Activated CD4-positive, alpha-beta T cell treated with anti-CD3 and anti-CD28 coated beads, Interleukin-2, amount 50 U/mL, for 1 hour (primary cell): ENCODE results near the gene ORAI3.

Experiments used
- DNase-seq: peaks from one replicate; pipeline ENCODE4 v3.0.0-alpha.2; 2020

ORAI3 gene

GRCh38 chr16:30949650-30950515 lies 1.0 kb downstream of the ORAI3 start:
- DNase-seq, result peak; percentile 25

DNA sequence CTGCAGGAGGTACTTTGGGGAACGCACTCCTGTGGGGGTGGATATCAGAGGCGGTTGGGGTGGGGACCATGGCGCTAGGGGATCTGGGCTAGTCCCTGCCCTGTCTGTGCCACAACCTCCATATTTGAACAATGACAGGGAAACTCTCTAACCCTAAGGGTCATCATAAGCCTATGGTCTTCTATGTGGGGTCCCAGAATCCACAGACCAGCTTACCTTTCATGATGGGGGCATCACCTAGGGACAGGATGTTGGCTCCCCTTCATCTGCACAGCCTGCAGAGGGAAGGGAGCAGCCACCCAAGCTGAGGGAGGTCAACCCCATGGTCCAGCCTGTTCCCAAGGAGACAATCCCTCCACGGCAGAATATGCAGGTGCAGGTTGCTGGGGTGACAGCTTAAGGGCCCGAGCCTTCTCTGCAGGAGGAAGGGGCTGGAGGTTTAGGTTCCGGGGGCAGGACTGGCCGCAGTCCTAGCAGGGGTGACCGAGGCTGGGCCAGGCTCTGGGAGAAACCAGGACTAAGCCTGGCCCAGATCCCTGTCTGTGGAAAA lies 1.7 kb downstream of the ORAI3 start:
- no peak for DNase-seq

GRCh38 chr16:30951193-30951592 lies 2.3 kb downstream of the ORAI3 start:
- DNase-seq, result no peak

DNA sequence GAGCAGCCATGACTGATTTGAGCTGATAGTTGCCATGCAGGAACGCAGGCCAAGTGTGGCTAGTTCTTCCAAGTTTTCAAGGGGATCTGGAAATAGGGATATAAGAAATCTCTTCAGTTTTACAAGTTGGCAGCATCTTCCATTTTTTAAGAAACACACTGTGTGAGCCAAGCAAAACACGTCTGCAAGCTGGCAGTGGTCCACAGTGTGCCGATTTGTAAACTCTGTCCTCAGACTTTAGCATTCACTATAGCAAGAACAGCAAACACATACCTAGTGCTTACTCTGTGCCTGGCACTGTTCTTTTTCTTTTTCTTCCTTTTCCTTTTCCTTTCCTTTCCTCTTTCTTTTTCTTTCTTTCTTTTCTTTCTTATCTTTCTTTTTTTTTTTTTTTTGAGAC lies 2.9 kb downstream of the ORAI3 start:
- no peak for DNase-seq

DNA sequence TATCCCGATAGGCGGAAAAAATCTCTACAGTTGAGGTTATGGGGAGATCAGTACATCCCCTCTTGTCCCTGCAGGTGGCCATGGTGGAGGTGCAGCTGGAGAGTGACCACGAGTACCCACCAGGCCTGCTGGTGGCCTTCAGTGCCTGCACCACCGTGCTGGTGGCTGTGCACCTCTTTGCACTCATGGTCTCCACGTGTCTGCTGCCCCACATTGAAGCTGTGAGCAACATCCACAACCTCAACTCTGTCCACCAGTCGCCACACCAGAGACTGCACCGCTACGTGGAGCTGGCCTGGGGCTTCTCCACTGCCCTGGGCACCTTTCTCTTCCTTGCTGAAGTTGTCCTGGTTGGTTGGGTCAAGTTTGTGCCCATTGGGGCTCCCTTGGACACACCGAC lies 4.2 kb downstream of the ORAI3 start:
- DNase-seq, result no peak

DNA sequence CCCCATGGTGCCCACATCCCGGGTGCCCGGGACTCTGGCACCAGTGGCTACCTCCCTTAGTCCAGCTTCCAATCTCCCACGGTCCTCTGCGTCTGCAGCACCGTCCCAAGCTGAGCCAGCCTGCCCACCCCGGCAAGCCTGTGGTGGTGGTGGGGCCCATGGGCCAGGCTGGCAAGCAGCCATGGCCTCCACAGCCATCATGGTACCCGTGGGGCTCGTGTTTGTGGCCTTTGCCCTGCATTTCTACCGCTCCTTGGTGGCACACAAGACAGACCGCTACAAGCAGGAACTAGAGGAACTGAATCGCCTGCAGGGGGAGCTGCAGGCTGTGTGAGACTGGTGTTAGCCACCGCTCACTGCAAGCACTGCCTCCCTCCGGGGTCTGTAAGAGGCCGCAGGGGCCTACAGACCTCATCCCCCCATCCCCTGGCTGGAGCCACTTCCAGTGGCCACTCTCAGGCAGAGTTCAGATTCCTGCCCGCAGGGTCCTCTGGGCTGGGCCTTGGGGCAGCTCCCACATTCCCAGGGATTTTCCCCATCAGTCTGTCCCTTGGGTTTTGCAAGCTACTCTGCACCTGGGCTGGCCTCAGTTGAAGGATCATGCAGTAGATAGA lies 4.8 kb downstream of the ORAI3 start:
- DNase-seq, result peak; percentile 59

DNA sequence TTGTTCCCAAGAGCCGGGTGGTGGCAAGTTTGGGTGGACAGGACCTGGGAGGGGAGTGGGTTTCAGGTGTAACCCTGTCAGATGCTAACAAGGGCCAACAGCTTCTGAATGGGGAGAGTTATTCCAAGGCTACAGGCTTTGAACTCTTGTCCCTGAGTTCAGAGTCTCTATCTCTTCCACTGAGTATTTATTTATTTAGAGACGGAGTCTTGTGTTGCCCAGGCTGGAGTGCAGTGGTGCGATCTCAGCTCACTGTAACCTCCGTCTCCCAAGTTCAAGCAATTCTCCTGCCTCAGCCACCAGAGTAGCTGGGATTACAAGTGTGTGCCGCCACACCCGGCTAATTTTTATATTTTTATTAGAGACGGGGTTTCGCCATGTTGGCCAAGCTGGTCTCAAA lies 6.1 kb downstream of the ORAI3 start:
- DNase-seq, result no peak

DNA sequence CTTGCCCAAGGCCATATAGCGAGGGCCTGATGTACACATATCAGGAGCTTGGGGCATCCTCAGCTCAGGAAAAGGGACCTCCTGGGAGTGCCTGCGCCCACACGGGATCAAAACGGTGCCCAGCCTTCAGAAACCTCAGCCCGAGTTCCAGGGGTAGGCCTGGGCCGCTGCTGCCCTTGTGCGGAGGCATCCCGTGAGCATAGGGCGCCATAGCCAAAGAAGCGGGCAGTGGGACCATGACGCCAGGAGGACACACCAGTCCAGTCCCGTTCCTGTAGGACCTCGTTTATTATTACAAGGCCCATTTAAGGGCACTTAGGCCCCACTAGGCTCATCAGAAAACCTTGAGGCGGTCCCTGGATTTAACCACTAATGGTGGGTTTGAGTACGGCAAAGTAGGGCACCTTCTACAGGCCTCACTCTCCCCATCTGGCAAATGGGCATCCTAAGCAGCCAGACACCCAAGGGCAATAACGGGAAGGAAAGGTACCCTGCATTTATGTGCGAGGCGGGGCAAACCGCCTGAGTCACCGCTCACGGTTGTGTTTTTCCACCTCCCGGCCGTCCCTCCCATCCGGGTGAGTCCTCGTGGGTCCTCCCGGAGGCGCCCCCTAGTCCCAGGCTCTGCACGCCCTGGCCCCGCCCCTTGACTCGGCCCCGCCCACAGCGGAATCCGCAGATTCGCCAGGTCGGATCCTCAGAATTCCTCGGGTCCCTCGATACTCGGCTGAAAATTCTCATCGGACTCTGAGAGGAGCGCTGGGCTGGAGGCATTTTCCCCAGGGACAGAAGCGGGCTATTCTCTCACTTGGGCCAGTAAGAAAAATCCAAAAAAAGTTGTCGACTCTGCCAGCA lies 8.0 kb downstream of the ORAI3 start:
- peak; percentile 86 for DNase-seq

- peak; percentile 97 for DNase-seq
These were observed 8.7 kb downstream of the ORAI3 start, which contains the start of gene SETD1A for GRCh38 chr16:30957456-30958174. Gene SETD1A, plus strand, starts transcription at chr16:30957754. Its CDS starts 978 bp downstream, at chr16:30958732.

GRCh38 chr16:30958175-30959079 lies 9.6 kb downstream of the ORAI3 start:
- peak; percentile 61 for DNase-seq

DNA sequence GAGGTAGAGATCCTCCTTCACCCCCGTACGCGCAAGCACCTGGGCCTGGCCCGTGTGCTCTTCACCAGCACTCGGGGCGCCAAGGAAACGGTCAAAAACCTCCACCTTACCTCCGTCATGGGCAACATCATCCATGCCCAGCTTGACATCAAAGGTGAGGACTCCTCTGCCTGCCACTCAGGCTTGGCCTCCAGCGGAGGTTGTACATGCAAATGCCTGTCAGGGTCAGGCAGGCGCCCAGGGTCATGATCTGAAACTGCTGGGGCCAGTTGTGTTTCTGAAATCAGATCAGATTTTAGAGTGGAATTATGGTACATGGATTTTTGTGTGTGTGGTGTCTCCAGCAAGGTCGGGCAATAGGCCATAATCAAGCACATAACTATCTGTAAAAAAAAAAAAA lies 12.5 kb downstream of the ORAI3 start:
- DNase-seq, result no peak

- no peak for DNase-seq
These were observed 15.2 kb downstream of the ORAI3 start for GRCh38 chr16:30963925-30964511.

GRCh38 chr16:30964574-30965226 lies 15.8 kb downstream of the ORAI3 start:
- no peak for DNase-seq

DNA sequence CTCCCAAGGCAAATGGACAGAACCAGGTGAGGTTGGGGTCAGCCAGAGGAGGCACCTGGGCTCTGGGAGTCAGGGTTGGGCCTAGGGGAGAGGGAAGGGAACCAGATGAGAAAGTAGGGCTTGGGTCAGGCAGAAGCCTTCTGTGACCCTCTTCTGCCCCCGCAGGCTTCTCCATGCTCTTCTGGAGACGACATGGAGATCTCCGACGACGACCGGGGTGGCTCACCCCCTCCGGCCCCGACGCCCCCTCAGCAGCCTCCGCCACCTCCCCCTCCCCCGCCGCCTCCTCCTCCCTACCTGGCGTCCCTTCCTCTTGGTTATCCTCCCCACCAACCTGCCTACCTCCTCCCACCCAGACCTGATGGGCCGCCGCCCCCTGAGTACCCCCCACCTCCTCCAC lies 16.6 kb downstream of the ORAI3 start:
- no peak for DNase-seq

DNA sequence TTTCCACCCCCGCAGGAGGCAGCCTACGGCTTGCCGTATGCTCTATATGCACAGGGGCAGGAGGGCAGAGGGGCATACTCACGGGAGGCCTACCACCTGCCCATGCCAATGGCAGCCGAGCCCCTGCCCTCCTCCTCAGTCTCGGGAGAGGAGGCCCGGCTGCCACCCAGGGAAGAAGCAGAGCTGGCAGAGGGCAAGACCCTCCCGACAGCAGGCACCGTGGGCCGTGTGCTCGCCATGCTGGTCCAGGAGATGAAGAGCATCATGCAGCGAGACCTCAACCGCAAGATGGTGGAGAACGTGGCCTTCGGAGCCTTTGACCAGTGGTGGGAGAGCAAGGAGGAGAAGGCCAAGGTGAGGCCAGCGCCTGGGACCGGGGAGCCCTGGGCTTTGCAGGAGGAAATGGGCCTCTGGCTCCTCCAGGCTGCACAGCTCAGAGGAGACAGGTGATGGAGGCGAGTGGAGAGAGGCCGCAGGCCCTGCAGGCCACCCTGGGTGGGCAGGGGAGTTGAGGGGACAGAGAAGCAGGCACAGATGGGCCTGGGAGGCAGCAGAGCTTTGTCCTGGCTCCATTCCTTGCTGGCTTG lies 17.3 kb downstream of the ORAI3 start:
- no peak for DNase-seq

- DNase-seq, result no peak
These were observed 18.9 kb downstream of the ORAI3 start for GRCh38 chr16:30967795-30968194.

GRCh38 chr16:30969246-30969842 lies 20.5 kb downstream of the ORAI3 start:
- no peak for DNase-seq

GRCh38 chr16:30971298-30971697 lies 22.4 kb downstream of the ORAI3 start:
- DNase-seq, result no peak

DNA sequence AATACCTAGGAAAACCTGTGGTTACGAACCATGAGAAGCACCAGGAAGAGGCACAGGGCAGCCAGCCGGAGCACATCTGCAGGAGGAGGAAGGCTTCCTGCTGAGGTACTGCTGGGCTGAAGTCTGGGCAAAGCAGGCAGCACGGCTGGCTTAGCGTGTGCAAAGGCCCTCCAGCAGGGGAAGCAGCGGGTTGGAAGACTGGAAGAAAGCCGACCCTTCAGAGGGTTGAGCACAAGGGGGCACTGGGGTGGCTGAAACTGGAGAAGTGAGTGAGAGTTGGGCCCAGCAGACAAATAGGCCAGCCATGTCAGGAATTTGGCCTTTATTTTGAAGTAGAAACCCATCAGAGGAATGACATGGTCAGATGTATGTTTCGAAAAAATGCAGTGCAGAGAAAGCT lies 24.0 kb downstream of the ORAI3 start:
- DNase-seq, result no peak

DNA sequence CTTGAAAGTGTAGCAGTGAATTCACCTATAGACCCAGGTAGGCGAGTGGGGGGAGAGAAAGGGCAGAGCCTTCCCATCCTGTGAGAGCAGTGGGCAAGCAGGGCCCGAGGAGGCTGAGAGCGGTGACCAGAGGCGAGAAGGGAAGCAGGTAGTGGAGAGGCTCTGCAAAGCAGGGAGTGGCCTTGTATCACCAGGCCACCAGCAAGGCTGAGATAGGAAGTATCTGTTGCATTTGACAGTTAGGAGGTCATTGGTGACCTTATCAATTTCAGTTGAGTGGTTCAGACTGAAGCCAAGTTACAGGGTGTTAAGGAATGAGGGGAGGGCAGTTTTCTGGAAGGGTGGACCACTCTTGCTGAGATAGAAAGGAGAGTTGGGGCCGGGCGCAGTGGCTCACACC lies 25.5 kb downstream of the ORAI3 start:
- DNase-seq, result no peak
